HepG2 (cell line): ENCODE data around the gene POFUT2. TPM values are rescaled to one million over a fixed set of nuclear protein-coding genes. Genes with fewer than 3 reads are reported as not detected.

Experiments used
- ATAC-seq: fragments of 200-7000 bp; cut with Tn5 transposase; 3 replicates; pipeline ENCODE4 v1.9.1; 2020; ENCODE audit warnings: mild to moderate bottlenecking, moderate library complexity
- BruUV-seq: library from RNA; stranded (reverse); fragments of 400-500 nt; replicated peaks from 2 replicates; lab custom pipeline; 2021; lab: Mats Ljungman, UMichigan
- CTCF ChIA-PET: fragments of 300-600 bp; formaldehyde crosslinking; extraction: SDS; loops from one replicate; lab custom pipeline; 2021; ENCODE audit warnings: low total read pairs, inconsistent platforms, low intra/inter-chr PET ratio; lab: Yijun Ruan, JAX
- POLR2A ChIA-PET: fragments of 350-600 bp; sonication (Branson Sonifier 250); formaldehyde crosslinking; loops from one replicate; lab custom pipeline; 2020; ENCODE audit warnings: antibody characterized with exemption, inconsistent platforms; lab: Yijun Ruan, JAX
- DNase-seq: peaks from one replicate; pipeline ENCODE4 v3.0.0-alpha.2; 2015; ENCODE audit warnings: low spot score
- FAIRE-seq: peaks from 3 replicates; lab custom pipeline; 2011; peaks lifted over from hg19 to GRCh38; lab: Jason Lieb, UNC
- H2AFZ ChIP-seq: one replicate; pipeline ENCODE4 v1.6.1; 2011; ENCODE audit warnings: low read length, inconsistent platforms
- H3K27ac ChIP-seq: fragments of 300-600 bp; 3 replicates; pipeline ENCODE4 v1.8.0; 2011; ENCODE audit warnings: mixed run types, mild to moderate bottlenecking, mixed read lengths, low read length, inconsistent platforms; ENCODE audit not compliant: insufficient read depth; ENCODE audit errors: extremely low read length
- H3K27me3 ChIP-seq, 2 experiments: fragments of 200-600 bp in 1 of 2; 2 replicates in 1 of 2; 3 replicates in 1 of 2; pipeline versions ENCODE4 v1.6.0 to v1.8.0; 2011; ENCODE audit warnings: low read length in 2 of 2, mild to moderate bottlenecking in 2 of 2, moderate library complexity in 2 of 2, inconsistent platforms in 1 of 2; ENCODE audit not compliant: insufficient read depth in 2 of 2, control insufficient read depth in 1 of 2
- H3K36me3 ChIP-seq, 2 experiments: fragments of 200-600 bp in 1 of 2; replicated peaks in 1 of 2; 2 replicates in 1 of 2; 3 replicates in 1 of 2; pipeline versions ENCODE4 v1.5.1 to v1.8.0; 2011; ENCODE audit warnings: low read length in 2 of 2, inconsistent platforms in 1 of 2; ENCODE audit not compliant: insufficient read depth in 2 of 2, control insufficient read depth in 1 of 2
- H3K4me1 ChIP-seq: 2 replicates; pipeline ENCODE4 v1.5.1; 2012; ENCODE audit warnings: low read length, inconsistent platforms; ENCODE audit not compliant: insufficient read depth
- H3K4me2 ChIP-seq: 2 replicates; pipeline ENCODE4 v1.6.0; 2011; ENCODE audit warnings: low read depth, low read length, inconsistent platforms
- H3K4me3 ChIP-seq, 3 experiments: fragments of 200-600 bp in 1 of 3; sonication (generic), shearing (Covaris generic) in 1 of 3; replicated peaks in 1 of 3; 2 replicates each; pipeline ENCODE4 v1.5.1; 2011 to 2016; ENCODE audit warnings: low read length in 3 of 3, inconsistent platforms in 2 of 3, low read depth in 2 of 3, mild to moderate bottlenecking in 2 of 3, control low read depth in 1 of 3, mixed read lengths in 1 of 3; ENCODE audit not compliant: insufficient read depth in 1 of 3
- H3K79me2 ChIP-seq: one replicate; pipeline ENCODE4 v1.6.1; 2011; ENCODE audit warnings: low read length, inconsistent platforms; ENCODE audit not compliant: insufficient read depth
- H3K9ac ChIP-seq: 2 replicates; pipeline ENCODE4 v1.6.0; 2011; ENCODE audit warnings: mild to moderate bottlenecking, low read depth, low read length, inconsistent platforms; ENCODE audit not compliant: insufficient read depth
- H3K9me3 ChIP-seq: 2 replicates; pipeline ENCODE4 v1.5.1; 2012; ENCODE audit warnings: mild to moderate bottlenecking, low read length
- H4K20me1 ChIP-seq: 2 replicates; pipeline ENCODE4 v1.6.0; 2011; ENCODE audit warnings: inconsistent platforms, mild to moderate bottlenecking, low read length, moderate library complexity; ENCODE audit not compliant: insufficient read depth
- ATAD3A ChIP-seq: sonication (generic); formaldehyde crosslinking; IDR thresholded peaks from 2 replicates; pipeline ENCODE4 v1.4.0; 2020; ENCODE audit warnings: missing genetic modification reagents
- CAMTA2 ChIP-seq: sonication (generic); formaldehyde crosslinking; IDR thresholded peaks from 2 replicates; pipeline ENCODE4 v1.4.0; 2020; ENCODE audit warnings: mild to moderate bottlenecking, missing genetic modification reagents, borderline replicate concordance
- CHCHD3 ChIP-seq: sonication (generic); formaldehyde crosslinking; IDR thresholded peaks from 2 replicates; pipeline ENCODE4 v1.8.0; 2022; ENCODE audit warnings: mild to moderate bottlenecking, missing genetic modification reagents, moderate library complexity
- EEA1 ChIP-seq: sonication (generic); formaldehyde crosslinking; IDR thresholded peaks from 2 replicates; pipeline ENCODE4 v1.5.1; 2020; ENCODE audit warnings: mild to moderate bottlenecking, missing genetic modification reagents, borderline replicate concordance
- FOXA1 ChIP-seq, 2 experiments: fragments of 450-650 bp in 1 of 2; sonication (generic) in 1 of 2; formaldehyde crosslinking in 1 of 2; IDR thresholded peaks; 2 replicates each; pipeline versions ENCODE4 v1.4.0 to v1.6.1; 2016 to 2020; ENCODE audit warnings: missing genetic modification reagents in 1 of 2
- GLI4 ChIP-seq: sonication (generic); formaldehyde crosslinking; IDR thresholded peaks from 2 replicates; pipeline ENCODE4 v1.5.1; 2020; ENCODE audit warnings: missing genetic modification reagents, mild to moderate bottlenecking, moderate library complexity, borderline replicate concordance
- MED8 ChIP-seq: sonication (generic); formaldehyde crosslinking; IDR thresholded peaks from 2 replicates; pipeline ENCODE4 v1.8.1; 2023; ENCODE audit warnings: mild to moderate bottlenecking, missing genetic modification reagents; ENCODE audit not compliant: insufficient replicate concordance
- RFX1 ChIP-seq: fragments of 450-650 bp; IDR thresholded peaks from 2 replicates; pipeline ENCODE4 v1.6.1; 2017
- STAT5B ChIP-seq: sonication (generic); formaldehyde crosslinking; IDR thresholded peaks from 2 replicates; pipeline ENCODE4 v1.4.0; 2020; ENCODE audit warnings: missing genetic modification reagents
- TBP ChIP-seq: sonication (generic); formaldehyde crosslinking; IDR thresholded peaks from 2 replicates; pipeline ENCODE4 v1.5.0; 2020; ENCODE audit warnings: missing genetic modification reagents
- THAP8 ChIP-seq: sonication (generic); formaldehyde crosslinking; IDR thresholded peaks from 2 replicates; pipeline ENCODE4 v1.5.1; 2020; ENCODE audit warnings: missing genetic modification reagents, mild to moderate bottlenecking, borderline replicate concordance
- ZFY ChIP-seq: sonication (generic); formaldehyde crosslinking; IDR thresholded peaks from 2 replicates; pipeline ENCODE4 v1.4.0; 2020; ENCODE audit warnings: missing genetic modification reagents
- ZNF235 ChIP-seq: sonication (generic); formaldehyde crosslinking; IDR thresholded peaks from 2 replicates; pipeline ENCODE4 v1.8.1; 2023; ENCODE audit warnings: mild to moderate bottlenecking, missing genetic modification reagents, borderline replicate concordance
- ZNF280D ChIP-seq: sonication (generic); formaldehyde crosslinking; IDR thresholded peaks from 2 replicates; pipeline ENCODE4 v1.5.1; 2020; ENCODE audit warnings: mild to moderate bottlenecking, missing genetic modification reagents
- ZNF317 ChIP-seq: sonication (generic); formaldehyde crosslinking; IDR thresholded peaks from 2 replicates; pipeline ENCODE4 v1.5.0; 2020; ENCODE audit warnings: mild to moderate bottlenecking, missing genetic modification reagents
- ZNF501 ChIP-seq: sonication (generic); formaldehyde crosslinking; IDR thresholded peaks from 2 replicates; pipeline ENCODE4 v1.5.1; 2020; ENCODE audit warnings: mild to moderate bottlenecking, moderate library complexity, missing genetic modification reagents
- ZNF777 ChIP-seq: sonication (generic); formaldehyde crosslinking; IDR thresholded peaks from 2 replicates; pipeline ENCODE4 v1.4.0; 2020; ENCODE audit warnings: missing genetic modification reagents
- WGBS: methylation state at CpG from one replicate; pipeline ENCODE4 v1.1.6; 2017; ENCODE audit warnings: low lambda C conversion rate; 5-methylcytosine and 5-hydroxymethylcytosine counted together
- in situ Hi-C: cut with HindIII; loops from 2 replicates; pipeline ENCODE4 v1.10.0; 2017; ENCODE audit warnings: low pct_unique_long_range_greater_than_20kb; ENCODE audit not compliant: extremely low pct_ligation_motif_present
- intact Hi-C: fragments of 100-400 bp; cut with micrococcal nuclease; formaldehyde crosslinking; loops from one replicate; pipeline ENCODE4 v1.10.0; 2022; ENCODE audit not compliant: unreplicated experiment
- polyA plus RNA-seq, 8 experiments: library from polyadenylated mRNA; depleted of rRNA in 3 of 8; stranded (reverse) in 7 of 8; unstranded in 1 of 8; fragments of >200 nt; fragmentation: Illumina TruSeq in 4 of 8; extraction: Trizol in 4 of 8; gene quantifications; 2 replicates each; pipeline versions ENCODE4 v1.2.1 to v1.2.3, GENCODE V29; 2011 to 2016; ENCODE audit warnings: low read depth in 4 of 8, missing spikeins in 1 of 8, mixed read lengths in 1 of 8; ENCODE audit not compliant: insufficient read depth in 1 of 8
- total RNA-seq, 5 experiments: library from RNA; depleted of rRNA; stranded (reverse); fragments of >200 nt; fragmentation: Illumina TruSeq; extraction: Trizol; gene quantifications; 2 replicates each; pipeline ENCODE4 v1.2.3, GENCODE V29; 2016; ENCODE audit warnings: low read depth in 1 of 5

Gene POFUT2
- total and polyA plus RNA-seq, 2 of the 13 experiments (the other 11 are each of a cell fraction or from before 2014, with no cell fraction given): 22.8 to 24.0 TPM

- TF ChIP-seq ZNF280D (CRISPR knock-in tag): peak; percentile 79
- no peak for TF ChIP-seq TBP
- TF ChIP-seq STAT5B (CRISPR knock-in tag): no peak
- TF ChIP-seq EEA1: no peak
- no peak for TF ChIP-seq FOXA1 (IDR thresholded peaks at IDR 0.05)
- peak; percentile 64 for TF ChIP-seq FOXA1 (CRISPR knock-in tag; IDR thresholded peaks at IDR 0.05)
- TF ChIP-seq ATAD3A (CRISPR knock-in tag): no peak
Measured at GRCh38 chr21:45330075-45330781, 42.5 kb upstream of the POFUT2 start (continued).

GRCh38 chr21:45329261-45330074 is 41.8 kb upstream of the POFUT2 start:
- intact Hi-C loops (loop anchor here (1.0 kb wide), 1 partner anchor 35 kb away; no protein-coding TSS in a partner anchor), in situ Hi-C loops (no loop called here)
- H3K9me3 ChIP-seq: no peaks in the 10 kb centered on the region
- no peaks in the 10 kb centered on the region for H4K20me1 ChIP-seq
- peak overlapping the region; percentile 80 for H3K4me2 ChIP-seq
- no peak overlapping the region for H2AFZ ChIP-seq
- peak overlapping the region; percentile 58 for H3K9ac ChIP-seq
- H3K36me3 ChIP-seq: no peaks in the 10 kb centered on the region
- ChIA-PET POLR2A (interaction anchor here (0.7 to 3.6 kb wide), 16 partner anchors 9 to 143 kb away, joined by 3 to 37 read pairs (median 6); no protein-coding TSS in a partner anchor), CTCF (no interaction called here)
- BruUV-seq: TSS peak; percentile 90
- FAIRE-seq: no peak
- H3K27ac ChIP-seq: peak overlapping the region; percentile 72
- peak; percentile 42 for ATAC-seq
- 7% methylated on average over 9 of the region's 30 CpGs for WGBS
- DNase-seq: no peak
- H3K27me3 ChIP-seq: no peaks in the 10 kb centered on the region
- peaks cover 83% of the 10 kb centered on the region for H3K4me1 ChIP-seq
- no peaks in the 10 kb centered on the region for H3K79me2 ChIP-seq
- peak overlapping the region; percentile 25 to 72 (median 56); a peak in 5 of 6 replicates for H3K4me3 ChIP-seq
- TF ChIP-seq CHCHD3 (0 out of 2 replicates have a peak, but pooled peaks have one; percentile 28), THAP8 (CRISPR knock-in tag) (no peak), ZNF501 (CRISPR knock-in tag) (peak; percentile 74), RFX1 (no peak), ZNF317 (peak; percentile 65), ZNF235 (CRISPR knock-in tag) (peak; percentile 72; the same call in 1 of the 2 replicates), ZNF777 (CRISPR knock-in tag) (peak; percentile 45; the same call in 1 of the 2 replicates), CAMTA2 (CRISPR knock-in tag) (0 out of 2 replicates have a peak, but pooled peaks have one; percentile 65), ZFY (CRISPR knock-in tag) (peak; percentile 23; the same call in 1 of the 2 replicates), GLI4 (CRISPR knock-in tag) (0 out of 2 replicates have a peak, but pooled peaks have one; percentile 35), MED8 (CRISPR knock-in tag) (peak; percentile 50)
